Stimulated activated CD8-positive, alpha-beta memory T cell treated with anti-CD3 and anti-CD28 coated beads, Interleukin-7, amount 100 ng/mL, for 24 hours (primary cell): Measurements from ENCODE around the gene REPIN1.

Experiments used
- DNase-seq: peaks from one replicate; pipeline ENCODE4 v3.0.0-alpha.2; 2020; ENCODE audit warnings: low read depth

Gene REPIN1

DNA sequence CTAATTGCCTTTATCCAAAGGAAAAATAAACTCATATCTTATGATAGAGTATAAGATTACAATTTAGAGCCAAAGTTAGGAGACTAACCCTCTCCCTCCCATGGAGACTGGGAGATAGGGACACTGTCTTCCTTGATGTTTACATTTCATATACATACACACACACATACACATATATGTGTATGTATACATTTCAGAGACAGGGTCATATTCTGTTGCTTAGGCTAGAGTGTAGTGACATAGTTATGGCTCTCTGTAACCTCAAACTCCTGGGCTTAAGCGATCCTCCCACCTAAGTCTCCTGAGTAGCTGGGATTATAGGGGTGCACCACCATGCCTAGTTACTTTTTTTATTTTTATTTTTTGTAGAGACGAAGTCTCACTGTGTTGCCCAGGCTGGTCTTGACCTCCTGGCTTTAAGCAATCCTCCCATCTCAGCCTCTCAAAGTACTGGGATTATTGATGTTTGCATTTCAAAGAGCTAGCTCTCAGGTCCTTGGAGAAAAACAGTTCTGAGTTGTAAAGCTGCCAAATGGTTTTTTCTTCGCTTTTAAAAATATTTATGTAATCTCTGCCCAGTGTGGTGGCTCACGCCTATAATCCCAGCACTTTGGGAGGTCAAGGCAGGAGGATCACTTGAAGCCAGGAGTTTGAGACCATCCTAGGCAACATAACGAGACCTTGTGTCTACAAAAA is 8.1 kb upstream of the REPIN1 start:
- no peak for DNase-seq

DNA sequence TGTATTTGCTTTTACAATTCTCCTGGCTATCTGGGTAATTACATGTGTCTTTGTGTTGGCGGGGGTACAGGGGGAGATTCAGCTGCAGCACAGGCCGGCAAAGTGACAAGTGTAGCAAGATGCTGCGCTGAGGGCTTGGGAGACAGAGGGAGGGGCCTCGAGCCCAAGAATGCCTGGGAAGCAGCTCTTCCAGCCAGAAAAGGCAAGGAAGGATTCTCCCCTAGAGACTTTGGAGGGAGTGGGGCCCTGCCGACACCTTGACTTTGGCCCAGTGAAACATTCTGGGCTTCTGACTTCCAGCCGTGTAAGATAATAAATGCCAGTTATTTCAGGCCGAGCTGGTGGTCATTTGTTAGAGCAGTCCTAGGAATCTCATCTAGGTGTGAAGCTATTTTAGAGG is 7.2 kb upstream of the REPIN1 start:
- DNase-seq = no peak

DNA sequence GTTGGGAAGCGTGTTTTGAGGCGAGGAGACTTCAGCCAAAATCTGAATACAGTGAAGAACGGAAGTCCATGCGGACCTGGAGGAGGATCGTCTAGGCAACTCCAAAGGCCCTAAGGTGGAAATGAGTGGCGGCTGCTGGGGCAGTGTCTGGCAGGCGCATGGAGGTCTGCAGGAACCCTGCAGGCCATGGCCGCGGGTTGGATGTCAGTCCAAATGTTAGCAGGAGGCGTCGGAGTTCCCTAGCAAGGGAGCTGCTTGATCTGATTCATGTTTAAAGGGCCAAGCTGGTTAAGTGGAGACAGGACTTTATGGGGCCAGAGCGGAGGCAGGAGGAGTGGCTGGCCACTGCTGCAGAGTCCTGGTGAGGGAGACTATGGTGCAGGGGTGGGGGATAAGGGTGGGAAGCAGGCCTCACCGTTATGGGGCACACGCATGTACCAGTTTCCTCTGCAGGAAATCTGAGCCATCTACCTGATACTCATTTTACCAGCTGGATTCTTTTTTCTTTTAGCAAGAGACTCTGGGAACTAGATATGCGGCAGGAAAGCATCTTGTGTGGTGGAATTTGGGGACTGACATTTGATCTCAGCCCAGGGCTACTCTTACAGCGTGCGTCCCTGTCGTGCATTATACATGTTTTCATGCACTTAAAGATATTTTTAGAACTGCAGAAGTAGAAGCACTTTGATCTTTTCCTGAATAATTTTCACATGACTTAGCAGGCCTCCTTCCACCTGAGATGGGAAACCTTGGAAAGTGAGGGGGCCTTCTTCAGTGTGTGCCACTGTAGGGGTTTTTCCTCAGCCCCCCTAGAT is 6.6 kb upstream of the REPIN1 start:
- no peak for DNase-seq

DNA sequence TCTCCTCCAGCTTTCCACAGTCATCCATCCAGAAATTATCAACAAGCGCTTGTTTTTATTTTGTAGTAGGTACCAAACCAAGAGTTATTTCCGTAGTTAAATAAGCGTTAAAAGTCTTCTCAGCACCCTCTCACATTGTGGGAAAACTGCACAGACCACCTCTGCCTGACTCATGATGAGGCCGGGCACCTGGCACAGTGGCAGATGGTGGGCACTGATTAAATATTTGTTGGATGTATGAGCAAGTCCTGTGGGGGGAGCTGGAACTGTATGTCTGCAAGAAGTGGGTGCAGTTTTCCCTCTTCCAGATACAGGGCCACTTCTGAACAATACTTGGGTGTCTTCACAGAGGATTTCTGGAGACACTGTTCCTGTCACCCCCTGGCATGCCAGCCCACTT is 5.3 kb upstream of the REPIN1 start:
- no peak for DNase-seq

DNA sequence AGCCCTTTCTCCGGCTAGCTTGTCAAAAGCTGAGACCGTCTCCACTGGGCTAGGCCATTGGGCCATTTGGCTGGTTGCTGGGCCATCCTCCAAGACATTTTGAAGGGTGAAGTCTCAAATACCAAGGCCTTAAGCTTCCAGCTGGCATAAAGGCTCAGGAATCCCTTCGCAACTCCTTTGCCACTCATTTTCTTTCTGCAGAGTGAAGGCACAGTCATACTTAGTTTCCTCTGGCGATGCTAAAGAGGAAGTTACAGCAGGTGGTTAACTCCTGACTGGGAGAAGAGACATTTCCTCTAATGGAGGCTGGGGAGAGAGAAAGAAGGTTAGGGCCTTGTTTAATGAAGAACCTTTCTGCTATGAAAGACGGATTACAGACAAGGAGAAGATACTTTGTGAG is 4.8 kb upstream of the REPIN1 start:
- no peak for DNase-seq

DNA sequence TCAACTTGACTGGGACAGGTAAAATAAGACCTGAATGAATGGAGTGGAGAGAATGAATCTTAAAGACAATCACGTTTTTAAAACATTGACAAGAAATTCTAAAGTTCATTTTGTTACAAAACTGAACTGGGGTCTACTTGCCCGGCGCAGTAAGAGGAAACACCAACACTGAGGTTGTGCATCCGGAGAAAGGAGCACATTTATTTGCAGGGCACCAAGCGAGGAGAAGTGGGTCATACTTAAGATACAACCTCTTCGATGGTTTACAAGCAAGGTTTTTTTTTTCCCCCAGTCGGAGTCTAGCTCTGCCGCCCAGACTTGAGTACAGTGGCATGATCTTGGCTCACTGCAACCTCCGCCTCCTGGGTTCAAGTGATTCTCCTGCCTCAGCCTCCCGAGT is 3.4 kb upstream of the REPIN1 start:
- DNase-seq = no peak

DNA sequence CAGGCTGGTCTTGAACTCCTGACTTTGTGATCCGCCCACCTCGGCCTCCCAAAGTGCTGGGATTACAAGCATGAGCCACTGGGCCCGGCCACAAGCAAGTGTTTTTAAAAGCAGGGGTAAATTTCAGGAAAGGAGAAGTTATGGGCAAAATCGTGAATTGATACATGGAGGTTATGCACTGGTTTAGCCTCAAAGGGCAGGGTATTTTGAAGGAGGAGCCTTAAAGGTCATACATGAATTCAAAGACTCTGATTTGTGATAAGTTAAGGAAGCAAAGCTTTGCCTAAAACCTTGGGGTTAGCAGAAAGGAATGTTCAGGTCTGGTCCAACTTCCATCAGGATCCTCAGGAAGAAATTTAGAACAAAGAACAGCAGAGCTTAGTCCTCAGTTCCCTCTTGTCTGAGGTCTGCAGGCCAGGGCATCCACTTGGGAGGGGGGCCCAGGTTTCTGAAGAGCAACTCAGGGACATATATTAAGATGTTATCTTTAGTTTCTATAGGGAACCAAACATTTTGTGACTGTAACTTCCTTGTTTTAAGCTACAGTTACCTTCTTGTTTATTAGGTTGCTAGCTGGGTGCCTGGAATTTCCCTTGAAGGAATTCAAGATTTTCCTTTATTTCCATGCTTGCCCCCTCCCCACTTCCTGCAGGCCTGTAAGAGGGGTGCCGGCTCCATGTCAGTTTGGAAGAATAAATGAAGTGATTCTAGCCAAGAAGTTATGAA is 2.8 kb upstream of the REPIN1 start:
- DNase-seq = no peak

DNA sequence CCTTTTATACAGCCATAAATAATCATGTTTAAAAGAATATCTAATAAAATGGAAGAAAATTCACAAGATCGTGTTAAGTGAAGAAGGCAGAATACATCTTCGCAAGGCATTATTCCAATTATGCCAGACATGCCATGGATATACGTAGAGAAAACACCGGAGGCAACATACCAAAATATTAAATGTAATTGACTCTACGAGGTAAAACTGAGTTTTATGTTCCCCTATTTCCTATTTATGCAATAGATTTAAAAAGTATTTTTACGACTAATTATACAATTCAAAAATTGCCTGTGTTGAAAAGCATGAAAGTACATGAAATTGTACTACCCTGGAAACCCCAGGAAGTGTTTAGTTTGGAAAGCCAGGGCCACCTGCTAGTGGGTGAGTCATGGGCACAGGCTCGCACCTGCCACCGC is 936 bp upstream of the REPIN1 start:
- DNase-seq = no peak

DNA sequence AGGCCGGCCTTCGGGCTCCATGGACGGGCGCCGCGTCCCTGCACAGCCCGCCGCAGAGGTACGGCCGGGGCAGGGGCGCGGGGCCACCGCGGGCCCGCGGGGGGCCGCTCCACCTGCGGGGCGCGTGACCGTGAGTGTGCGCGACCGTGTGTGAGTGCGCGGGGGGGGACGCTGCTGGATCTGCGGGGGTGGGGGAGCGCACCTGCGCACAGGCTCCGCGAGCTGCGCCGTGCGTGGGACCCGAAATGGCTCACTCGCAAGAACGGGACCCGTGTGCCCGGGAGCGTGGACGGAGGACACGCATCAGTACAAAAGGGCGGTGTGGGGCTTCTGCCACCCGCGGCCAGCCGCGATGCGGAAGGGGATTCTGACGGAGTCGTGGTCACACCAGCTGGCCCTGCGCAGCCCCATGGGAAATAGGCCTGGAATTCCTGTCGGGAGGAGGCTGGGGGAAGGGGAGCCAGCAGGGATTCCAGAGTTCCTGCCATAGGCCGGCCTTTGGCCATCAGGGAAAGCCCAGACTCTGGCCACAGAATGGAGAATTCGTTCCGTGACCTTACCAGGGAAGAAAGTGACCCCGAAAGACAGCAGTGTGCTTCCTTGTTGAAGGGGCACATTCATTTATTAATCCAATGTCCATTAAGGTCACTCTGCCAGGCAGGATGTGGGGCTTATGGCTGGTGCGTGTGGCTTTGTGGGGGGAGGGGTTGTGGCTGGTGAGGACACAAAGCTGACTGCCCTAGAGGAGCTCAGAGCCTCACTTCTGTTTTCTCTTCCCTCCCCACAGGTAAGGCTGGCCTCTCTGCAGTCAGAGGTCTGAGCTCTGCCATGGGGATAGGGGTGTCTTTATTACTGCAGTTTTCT is 494 bp downstream of the REPIN1 start:
- no peak for DNase-seq

DNA sequence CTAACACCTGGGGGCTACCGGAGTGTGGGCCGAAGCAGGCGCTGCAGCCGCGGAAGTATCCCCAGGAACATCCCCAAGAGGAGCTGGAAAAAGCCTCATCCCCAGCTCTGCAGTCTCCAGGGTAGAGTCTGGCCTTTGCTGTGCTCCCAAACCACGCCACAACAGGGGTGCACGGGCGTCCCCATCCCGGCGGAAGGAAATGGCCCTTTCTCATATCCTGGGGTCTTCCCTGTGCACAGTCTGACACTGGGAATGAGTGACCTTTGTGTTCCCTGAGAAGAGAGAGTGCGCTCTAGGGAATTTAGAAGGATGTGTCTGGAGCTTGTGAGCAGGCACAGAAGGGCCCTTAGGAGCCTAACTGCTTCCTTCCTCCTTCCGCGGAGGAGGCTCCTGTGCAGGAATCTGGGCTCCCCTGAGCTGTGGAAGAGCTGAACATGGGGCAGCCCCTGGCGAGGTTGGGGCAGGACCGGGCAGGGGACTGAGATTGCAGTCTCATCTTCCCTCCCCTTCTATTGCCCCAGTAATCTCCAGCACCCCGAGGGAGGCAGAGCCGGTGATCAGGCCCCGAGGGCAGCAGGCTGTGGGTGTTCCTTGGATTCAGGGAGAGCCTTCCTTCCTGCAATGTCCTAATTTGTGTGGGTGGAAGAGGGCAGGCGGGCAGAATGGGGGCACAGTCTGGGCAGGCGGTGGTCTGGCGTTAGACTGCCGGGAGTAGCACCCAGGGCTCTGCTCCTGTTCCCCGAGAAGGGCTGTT is 1.3 kb downstream of the REPIN1 start:
- no peak for DNase-seq

DNA sequence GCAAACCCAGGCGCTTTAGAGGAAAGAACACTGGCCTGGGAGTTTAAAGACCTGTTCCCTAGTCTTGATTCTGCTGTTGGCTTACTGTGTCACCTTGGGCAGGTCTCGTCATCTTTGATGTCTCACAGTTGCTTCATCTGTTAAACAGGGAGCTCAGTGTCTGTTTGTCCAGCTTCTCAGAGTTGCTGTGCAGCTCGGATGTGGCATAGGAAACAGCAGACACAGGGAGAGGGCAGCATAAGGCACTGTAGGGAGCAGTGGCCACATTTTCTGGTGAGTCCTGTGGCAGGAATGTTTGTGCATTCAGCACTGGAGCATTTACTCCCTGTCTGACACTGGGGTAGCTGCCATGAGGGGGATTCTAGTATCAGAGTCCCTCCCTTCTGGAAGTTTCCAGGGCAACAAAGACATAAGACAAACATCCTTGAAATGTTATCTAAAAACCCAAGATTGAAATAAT is 2.0 kb downstream of the REPIN1 start:
- DNase-seq = no peak

DNA sequence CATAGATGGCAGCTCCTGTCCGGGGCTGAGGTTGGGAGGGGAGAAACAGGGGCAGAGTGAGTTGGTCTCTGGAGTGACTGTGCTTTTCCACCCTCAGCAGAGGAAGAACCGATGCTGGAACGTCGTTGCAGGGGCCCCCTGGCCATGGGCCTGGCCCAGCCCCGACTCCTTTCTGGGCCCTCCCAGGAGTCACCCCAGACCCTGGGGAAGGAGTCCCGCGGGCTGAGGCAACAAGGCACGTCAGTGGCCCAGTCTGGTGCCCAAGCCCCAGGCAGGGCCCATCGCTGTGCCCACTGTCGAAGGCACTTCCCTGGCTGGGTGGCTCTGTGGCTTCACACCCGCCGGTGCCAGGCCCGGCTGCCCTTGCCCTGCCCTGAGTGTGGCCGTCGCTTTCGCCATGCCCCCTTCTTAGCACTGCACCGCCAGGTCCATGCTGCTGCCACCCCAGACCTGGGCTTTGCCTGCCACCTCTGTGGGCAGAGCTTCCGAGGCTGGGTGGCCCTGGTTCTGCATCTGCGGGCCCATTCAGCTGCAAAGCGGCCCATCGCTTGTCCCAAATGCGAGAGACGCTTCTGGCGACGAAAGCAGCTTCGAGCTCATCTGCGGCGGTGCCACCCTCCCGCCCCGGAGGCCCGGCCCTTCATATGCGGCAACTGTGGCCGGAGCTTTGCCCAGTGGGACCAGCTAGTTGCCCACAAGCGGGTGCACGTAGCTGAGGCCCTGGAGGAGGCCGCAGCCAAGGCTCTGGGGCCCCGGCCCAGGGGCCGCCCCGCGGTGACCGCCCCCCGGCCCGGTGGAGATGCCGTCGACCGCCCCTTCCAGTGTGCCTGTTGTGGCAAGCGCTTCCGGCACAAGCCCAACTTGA is 2.7 kb downstream of the REPIN1 start:
- DNase-seq = no peak

DNA sequence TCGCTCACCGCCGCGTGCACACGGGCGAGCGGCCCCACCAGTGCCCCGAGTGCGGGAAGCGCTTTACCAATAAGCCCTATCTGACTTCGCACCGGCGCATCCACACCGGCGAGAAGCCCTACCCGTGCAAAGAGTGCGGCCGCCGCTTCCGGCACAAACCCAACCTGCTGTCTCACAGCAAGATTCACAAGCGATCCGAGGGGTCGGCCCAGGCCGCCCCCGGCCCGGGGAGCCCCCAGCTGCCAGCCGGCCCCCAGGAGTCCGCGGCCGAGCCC is 3.3 kb downstream of the REPIN1 start:
- no peak for DNase-seq

DNA sequence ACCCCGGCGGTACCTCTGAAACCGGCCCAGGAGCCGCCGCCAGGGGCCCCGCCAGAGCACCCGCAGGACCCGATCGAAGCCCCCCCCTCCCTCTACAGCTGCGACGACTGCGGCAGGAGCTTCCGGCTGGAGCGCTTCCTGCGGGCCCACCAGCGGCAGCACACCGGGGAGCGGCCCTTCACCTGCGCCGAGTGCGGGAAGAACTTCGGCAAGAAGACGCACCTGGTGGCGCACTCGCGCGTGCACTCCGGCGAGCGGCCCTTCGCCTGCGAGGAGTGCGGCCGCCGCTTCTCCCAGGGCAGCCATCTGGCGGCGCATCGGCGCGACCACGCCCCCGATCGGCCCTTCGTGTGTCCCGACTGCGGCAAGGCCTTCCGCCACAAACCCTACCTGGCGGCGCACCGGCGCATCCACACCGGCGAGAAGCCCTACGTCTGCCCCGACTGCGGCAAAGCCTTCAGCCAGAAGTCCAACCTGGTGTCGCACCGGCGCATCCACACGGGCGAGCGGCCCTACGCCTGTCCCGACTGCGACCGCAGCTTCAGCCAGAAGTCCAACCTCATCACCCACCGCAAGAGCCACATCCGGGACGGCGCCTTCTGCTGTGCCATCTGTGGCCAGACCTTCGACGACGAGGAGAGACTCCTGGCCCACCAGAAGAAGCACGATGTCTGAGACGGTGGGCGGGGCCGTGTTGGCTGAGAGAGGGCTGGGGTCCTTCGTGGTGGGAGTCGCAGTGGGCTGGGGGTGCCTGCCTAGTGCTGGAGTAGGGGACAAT is 3.8 kb downstream of the REPIN1 start:
- DNase-seq = no peak

DNA sequence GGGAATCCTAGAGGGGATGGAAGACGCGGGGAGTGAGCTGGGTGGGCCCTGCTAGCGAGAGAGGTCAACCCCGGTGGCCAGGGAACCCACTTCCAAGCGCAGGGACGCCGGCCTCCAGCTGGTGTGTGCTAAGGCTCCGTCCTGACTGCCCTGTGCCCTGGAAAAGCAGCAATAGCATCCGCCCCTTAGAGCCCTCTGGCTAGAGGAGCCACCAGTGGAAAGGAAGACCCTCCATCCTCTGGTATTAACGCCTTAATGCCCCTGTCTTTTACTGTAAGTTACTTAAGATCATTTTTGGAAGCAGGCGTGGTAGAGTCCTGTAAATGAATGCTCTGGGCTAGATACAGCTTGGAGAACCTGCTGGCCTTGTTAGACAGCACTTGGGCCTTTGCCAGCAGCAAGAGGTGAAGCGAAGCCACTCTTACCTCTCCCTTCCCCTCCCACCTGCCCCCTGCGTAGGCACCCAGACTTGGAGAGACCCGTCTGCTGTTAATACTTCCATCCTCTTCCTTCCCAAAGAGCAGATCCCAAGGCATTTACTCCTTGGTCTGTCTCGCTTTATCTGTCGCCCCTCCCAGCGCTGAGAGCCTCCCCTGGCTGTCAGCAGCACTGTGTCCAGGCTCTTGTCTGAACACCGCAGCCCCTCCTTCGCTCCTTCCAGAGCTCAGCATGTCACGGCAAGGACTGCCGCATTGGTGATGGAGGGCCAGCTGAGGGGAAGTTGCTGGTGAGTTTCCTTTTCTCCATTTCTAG is 4.6 kb downstream of the REPIN1 start:
- no peak for DNase-seq

DNA sequence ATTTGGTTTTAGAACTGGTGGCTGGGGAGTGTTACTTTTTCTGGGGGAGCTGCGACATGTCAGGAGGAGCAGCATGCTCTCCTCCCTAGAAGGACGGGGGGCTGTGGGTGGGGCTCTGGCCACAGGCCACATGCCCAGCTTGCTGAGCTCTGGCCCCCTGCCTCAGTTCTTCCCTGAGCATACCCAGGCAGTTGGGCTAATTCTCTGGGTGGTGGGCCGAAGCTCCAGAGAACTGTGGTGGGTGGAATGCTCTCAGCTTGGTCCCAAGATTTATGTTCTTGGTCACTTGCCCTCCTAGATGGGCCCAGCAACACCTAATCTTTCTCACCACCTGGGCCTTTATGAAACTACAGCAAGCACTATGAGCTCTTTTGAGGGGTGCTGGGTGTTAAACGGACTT is 5.4 kb downstream of the REPIN1 start:
- no peak for DNase-seq

DNA sequence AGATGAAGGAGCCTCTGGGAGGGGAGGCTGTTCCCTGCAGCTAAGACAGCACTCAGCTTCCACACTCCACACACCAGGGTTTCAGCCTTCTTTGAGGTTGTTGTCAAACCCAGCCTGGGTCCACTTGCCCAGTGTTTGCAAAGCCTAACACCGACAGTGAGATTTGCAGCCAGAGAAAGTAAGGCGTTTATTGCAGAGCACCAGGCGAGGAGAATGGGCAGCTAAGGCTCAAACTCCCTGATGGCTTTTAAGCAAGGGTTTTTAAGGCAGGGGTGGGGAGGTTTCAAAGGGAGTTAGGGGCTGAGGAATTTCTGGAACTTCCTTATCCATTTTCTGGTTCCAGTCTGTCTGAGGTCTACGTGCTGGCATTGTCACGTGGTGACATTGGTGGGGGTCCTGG is 5.8 kb downstream of the REPIN1 start:
- DNase-seq = no peak

DNA sequence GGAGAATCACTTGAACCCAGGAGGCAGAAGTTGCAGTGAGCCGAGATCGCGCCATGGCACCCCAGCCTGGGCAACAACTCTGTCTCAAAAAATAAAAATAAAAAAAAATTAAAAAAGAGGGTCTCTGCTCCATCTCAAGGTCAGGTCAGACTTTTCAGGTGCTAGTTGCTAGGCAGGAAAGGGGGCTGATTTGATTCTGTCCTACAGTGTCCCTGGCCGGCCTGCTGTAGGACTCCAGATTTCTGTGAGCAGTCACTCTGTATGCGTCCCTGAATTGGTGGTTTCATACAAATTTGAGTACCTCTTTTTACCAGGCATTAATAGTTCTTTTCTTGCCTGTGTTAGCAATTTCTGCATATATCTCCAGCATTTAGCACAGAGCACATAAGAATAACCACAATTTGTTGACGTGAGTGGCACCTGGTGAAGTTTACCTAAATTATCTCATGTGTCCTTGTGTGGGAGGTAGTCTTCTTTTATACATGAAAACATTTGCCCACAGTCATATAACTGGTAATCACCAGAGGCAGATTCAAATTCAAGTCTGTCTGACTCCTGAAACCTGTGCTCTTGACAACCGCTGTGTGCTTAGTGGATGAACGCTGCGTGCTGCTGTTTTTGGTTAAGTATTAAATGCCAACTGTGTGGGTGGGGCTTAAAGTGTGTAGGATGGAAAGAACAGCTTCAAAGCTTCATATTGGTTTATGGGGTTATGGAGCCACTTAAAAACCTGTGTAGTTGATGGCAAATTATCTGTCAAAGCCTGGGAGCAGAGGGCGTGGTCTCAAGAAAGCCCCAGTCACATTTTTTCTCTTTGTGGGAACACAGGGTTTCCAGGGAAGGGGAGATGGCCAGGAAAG is 7.3 kb downstream of the REPIN1 start:
- no peak for DNase-seq
